Hematopoietic multipotent progenitor cell treated with erythropoietin and hydrocortisone succinate and interleukin-3 and kit ligand, for 6 days (in vitro differentiated cells): ENCODE data around the gene TGFA.

ENCODE experiments used
- DNase-seq: peaks from one replicate; pipeline ENCODE4 v3.0.0-alpha.2; 2015

Gene TGFA

GRCh38 chr2:70461414-70461813, 92.2 kb downstream of the TGFA start:
- no peak for DNase-seq

- no peak for DNase-seq
These were observed 93.3 kb downstream of the TGFA start for GRCh38 chr2:70460333-70460732.

GRCh38 chr2:70458661-70459060, 95.0 kb downstream of the TGFA start:
- no peak for DNase-seq

- DNase-seq, result no peak
These were observed 96.8 kb downstream of the TGFA start for GRCh38 chr2:70456585-70457495.

GRCh38 chr2:70454936-70455544, 98.6 kb downstream of the TGFA start:
- DNase-seq, result peak; percentile 77

- no peak for DNase-seq
These were observed 102.9 kb downstream of the TGFA start for GRCh38 chr2:70450641-70451250.

- DNase-seq, result no peak
These were observed 105.6 kb downstream of the TGFA start for GRCh38 chr2:70448041-70448440.

- no peak for DNase-seq
These were observed 109.9 kb downstream of the TGFA start for GRCh38 chr2:70443726-70444125.

GRCh38 chr2:70443078-70443465, 110.6 kb downstream of the TGFA start:
- no peak for DNase-seq

GRCh38 chr2:70442301-70443077, 111.1 kb downstream of the TGFA start:
- no peak for DNase-seq

- peak; percentile 43 for DNase-seq
These were observed 113.0 kb downstream of the TGFA start for GRCh38 chr2:70440621-70441020.

- no peak for DNase-seq
These were observed 118.5 kb downstream of the TGFA start for GRCh38 chr2:70435138-70435537.

- no peak for DNase-seq
These were observed 120.3 kb downstream of the TGFA start for GRCh38 chr2:70433315-70433714.

GRCh38 chr2:70431716-70432347, 121.8 kb downstream of the TGFA start:
- peak; percentile 11 for DNase-seq

- DNase-seq, result no peak
These were observed 127.3 kb downstream of the TGFA start for GRCh38 chr2:70426341-70426740.

- no peak for DNase-seq
These were observed 127.8 kb downstream of the TGFA start for GRCh38 chr2:70425682-70426301.

- DNase-seq, result no peak
These were observed 132.9 kb downstream of the TGFA start for GRCh38 chr2:70420740-70421139.

GRCh38 chr2:70420143-70420542, 133.5 kb downstream of the TGFA start:
- DNase-seq, result no peak

- DNase-seq, result no peak
These were observed 135.1 kb downstream of the TGFA start for GRCh38 chr2:70418514-70418913.

GRCh38 chr2:70417011-70417410, 136.6 kb downstream of the TGFA start:
- DNase-seq, result no peak

- no peak for DNase-seq
These were observed 141.1 kb downstream of the TGFA start for GRCh38 chr2:70412294-70413070.
